ENCODE results near the gene DNAH7.

DNA sequence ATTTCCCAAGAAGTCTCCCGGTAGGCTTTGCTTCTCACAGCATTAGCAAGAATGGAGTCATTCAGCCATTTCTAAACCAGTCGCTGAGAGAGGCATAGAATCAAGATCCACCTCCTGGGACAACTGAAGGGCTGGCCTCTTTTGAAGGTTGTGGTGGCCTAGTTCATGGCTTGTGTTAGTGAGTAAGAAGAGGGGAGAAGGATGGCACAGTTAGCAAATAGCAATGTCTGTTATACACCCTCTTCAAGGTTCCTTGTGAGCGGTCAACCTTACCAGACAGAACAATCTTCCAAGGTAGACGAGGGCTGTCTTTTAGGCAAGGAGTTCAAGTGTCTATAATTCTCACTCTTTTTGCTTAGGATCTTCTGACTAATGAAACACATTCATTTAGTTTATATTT lies 35.4 kb upstream of the DNAH7 start:
- no peak for TF ChIP-seq CEBPB (IDR thresholded peaks at IDR 0.05; ENCODE audit: low read depth, low read length)
- no peak for TF ChIP-seq RFX5 (IDR thresholded peaks at IDR 0.05; ENCODE audit: borderline replicate concordance, low read depth, low read length)
- TF ChIP-seq, protein P1, sequence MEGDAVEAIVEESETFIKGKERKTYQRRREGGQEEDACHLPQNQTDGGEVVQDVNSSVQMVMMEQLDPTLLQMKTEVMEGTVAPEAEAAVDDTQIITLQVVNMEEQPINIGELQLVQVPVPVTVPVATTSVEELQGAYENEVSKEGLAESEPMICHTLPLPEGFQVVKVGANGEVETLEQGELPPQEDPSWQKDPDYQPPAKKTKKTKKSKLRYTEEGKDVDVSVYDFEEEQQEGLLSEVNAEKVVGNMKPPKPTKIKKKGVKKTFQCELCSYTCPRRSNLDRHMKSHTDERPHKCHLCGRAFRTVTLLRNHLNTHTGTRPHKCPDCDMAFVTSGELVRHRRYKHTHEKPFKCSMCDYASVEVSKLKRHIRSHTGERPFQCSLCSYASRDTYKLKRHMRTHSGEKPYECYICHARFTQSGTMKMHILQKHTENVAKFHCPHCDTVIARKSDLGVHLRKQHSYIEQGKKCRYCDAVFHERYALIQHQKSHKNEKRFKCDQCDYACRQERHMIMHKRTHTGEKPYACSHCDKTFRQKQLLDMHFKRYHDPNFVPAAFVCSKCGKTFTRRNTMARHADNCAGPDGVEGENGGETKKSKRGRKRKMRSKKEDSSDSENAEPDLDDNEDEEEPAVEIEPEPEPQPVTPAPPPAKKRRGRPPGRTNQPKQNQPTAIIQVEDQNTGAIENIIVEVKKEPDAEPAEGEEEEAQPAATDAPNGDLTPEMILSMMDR (IDR thresholded peaks at IDR 0.05; ENCODE audit: control extremely low read depth in 1 of 3, insufficient read depth in 1 of 3, low read depth in 1 of 3, low read length in 3 of 3): no peak
- TF ChIP-seq POLR2A (IDR thresholded peaks at IDR 0.05; ENCODE audit: control extremely low read depth in 1 of 2, low read depth in 2 of 2, low read length in 2 of 2): no peak
- TF ChIP-seq SRF (IDR thresholded peaks at IDR 0.05; ENCODE audit: low read depth, low read length): no peak
- TF ChIP-seq SIN3A (conservative IDR thresholded peaks at IDR 0.05 in 1 of 2, IDR thresholded peaks at IDR 0.05 in 1 of 2; ENCODE audit: low read depth in 1 of 2, low read length in 2 of 2): no peak
- no peak for TF ChIP-seq POLR2AphosphoS5 (IDR thresholded peaks at IDR 0.05; ENCODE audit: low read depth, low read length)
- TF ChIP-seq GTF2F1 (IDR thresholded peaks at IDR 0.05; ENCODE audit: borderline replicate concordance, low read depth, low read length): no peak
- no peak for TF ChIP-seq EZH2 (IDR thresholded peaks at IDR 0.05; ENCODE audit: low read depth, low read length, severe bottlenecking)
